ENCODE data around the gene USP6. TPM values are rescaled to one million over a fixed set of nuclear protein-coding genes. Genes with fewer than 3 reads are reported as not detected.

Gene USP6
- total and polyA plus RNA-seq, 7 experiments from 2014 or later: 0.05 to 0.19 (median 0.11) TPM; not detected in 2

DNA sequence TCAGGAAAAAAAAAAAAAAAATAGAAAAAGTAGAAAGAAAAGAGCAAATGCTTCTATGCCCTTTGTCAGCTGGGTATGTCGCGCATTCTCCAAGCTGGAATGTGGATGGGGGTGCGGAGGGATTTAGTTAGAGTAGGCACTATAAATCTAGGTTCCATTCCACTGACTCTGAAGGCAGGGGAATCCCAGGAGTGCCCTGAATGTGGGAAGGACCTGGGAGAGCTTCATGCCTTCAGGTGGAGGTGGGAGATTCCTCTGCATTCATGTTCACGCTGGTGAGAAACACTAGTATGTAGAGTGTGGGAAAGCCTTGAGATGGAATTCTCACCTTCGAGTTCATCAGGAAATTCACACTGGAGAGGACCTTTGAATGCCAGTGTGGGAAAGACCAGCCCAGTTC, 16.6 kb upstream of the USP6 start:
- H3K27me3 Mint-ChIP-seq: peaks cover 0 to 20% (median 0%) of the 10 kb centered on the region in 5 donors
- Histone ChIP-seq H3K36me3 (ENCODE audit: control insufficient read depth in 2 of 3, insufficient read depth in 3 of 3, low read length in 3 of 3) (no peaks in the 10 kb centered on the region), H3K9me3 (ENCODE audit: control insufficient read depth in 2 of 3, low read length in 3 of 3) (peaks cover 0 to 31% (median 7%) of the 10 kb centered on the region in 3 experiments), H3K4me3 (ENCODE audit: low read length) (no peak overlapping the region), H3K27me3 (ENCODE audit: control insufficient read depth in 2 of 2, insufficient read depth in 2 of 2, low read length in 2 of 2) (no peaks in the 10 kb centered on the region), H3K4me1 (ENCODE audit: control insufficient read depth in 2 of 2, insufficient read depth in 2 of 2, low read length in 2 of 2) (no peaks in the 10 kb centered on the region), H3K27ac (ENCODE audit: low read depth, low read length) (no peak overlapping the region)
- ChIA-PET CTCF (no interaction called here), POLR2A (no interaction called here)
- ATAC-seq: no peak
- peaks cover 6 to 16% (median 12%) of the 10 kb centered on the region in 7 donors for H3K4me1 Mint-ChIP-seq
- H3K4me3 Mint-ChIP-seq: peak overlapping the region in 1 of 10 donors; percentile 63
- intact Hi-C loops (cut with micrococcal nuclease): no loop called here
- DNase-seq: no peak
- H3K9me3 Mint-ChIP-seq: peaks cover 10 to 40% (median 29%) of the 10 kb centered on the region in 11 donors
- H3K36me3 Mint-ChIP-seq: peaks cover 2 to 24% (median 9%) of the 10 kb centered on the region in 5 donors
- H3K27ac Mint-ChIP-seq: no peak overlapping the region

DNA sequence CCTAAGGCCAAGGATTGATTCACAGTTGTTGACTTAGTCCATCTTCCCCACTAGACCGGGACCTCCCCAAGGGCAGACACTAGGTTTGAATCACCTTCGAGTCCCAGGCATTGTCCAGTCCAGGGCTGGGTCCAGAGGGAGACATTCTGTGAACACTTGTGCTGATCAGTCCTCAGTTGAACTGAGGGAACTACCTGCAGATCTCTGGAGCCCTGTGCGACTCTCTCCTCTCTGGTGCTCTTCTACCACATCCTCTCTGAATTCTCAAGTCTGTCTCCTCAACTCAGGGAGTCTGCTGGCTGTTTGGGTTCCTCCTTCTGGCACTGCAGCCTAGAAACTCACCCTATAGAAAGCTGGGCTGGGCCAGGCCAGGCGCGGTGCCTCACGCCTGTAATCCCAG, 15.0 kb upstream of the USP6 start:
- Histone ChIP-seq H3K4me3 (ENCODE audit: low read length) (no peak overlapping the region), H3K27me3 (ENCODE audit: control insufficient read depth in 2 of 2, insufficient read depth in 2 of 2, low read length in 2 of 2) (no peaks in the 10 kb centered on the region), H3K4me1 (ENCODE audit: control insufficient read depth in 2 of 2, insufficient read depth in 2 of 2, low read length in 2 of 2) (no peaks in the 10 kb centered on the region), H3K36me3 (ENCODE audit: control insufficient read depth in 2 of 3, insufficient read depth in 3 of 3, low read length in 3 of 3) (peaks cover 0 to 5% (median 0%) of the 10 kb centered on the region in 3 experiments), H3K9me3 (ENCODE audit: control insufficient read depth in 2 of 3, low read length in 3 of 3) (peaks cover 0 to 16% (median 7%) of the 10 kb centered on the region in 3 experiments), H3K27ac (ENCODE audit: low read depth, low read length) (no peak overlapping the region)
- no peak for ATAC-seq
- intact Hi-C loops (cut with micrococcal nuclease): no loop called here
- Mint-ChIP-seq H3K36me3 (peaks cover 3 to 23% (median 9%) of the 10 kb centered on the region in 5 donors), H3K27ac (no peak overlapping the region), H3K27me3 (peaks cover 0 to 16% (median 0%) of the 10 kb centered on the region in 5 donors), H3K4me3 (no peak overlapping the region), H3K9me3 (peaks cover 2 to 36% (median 16%) of the 10 kb centered on the region in 11 donors), H3K4me1 (peaks cover 6 to 15% (median 12%) of the 10 kb centered on the region in 7 donors)
- ChIA-PET CTCF (no interaction called here), POLR2A (no interaction called here)
- no peak for DNase-seq

DNA sequence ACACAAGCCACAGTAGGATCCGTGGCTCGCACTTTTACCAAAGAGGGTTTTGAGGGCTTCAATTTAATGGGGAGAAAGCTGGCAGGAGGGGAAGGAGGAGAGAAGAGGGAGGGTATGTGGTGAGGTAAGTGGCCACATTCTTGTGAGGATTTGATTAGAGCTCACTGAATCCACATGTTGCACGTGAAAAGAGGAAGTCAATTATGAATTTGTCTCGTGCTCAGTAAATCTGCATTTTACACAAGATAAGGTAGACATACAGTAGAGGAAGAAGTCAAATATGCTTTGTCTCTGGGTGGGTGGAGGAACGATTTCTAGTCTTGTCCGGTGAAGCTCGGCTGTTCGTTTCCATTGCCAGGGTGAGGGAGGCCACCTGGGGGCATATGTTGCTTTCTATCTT, 5.0 kb upstream of the USP6 start:
- Histone ChIP-seq H3K9me3 (ENCODE audit: control insufficient read depth in 2 of 3, low read length in 3 of 3) (no peaks in the 10 kb centered on the region), H3K27ac (ENCODE audit: low read depth, low read length) (peak overlapping the region; percentile 74), H3K4me3 (ENCODE audit: low read length) (peak overlapping the region; percentile 80), H3K4me1 (ENCODE audit: control insufficient read depth in 2 of 2, insufficient read depth in 2 of 2, low read length in 2 of 2) (peaks cover 9% of the 10 kb centered on the region in 2 donors), H3K27me3 (ENCODE audit: control insufficient read depth in 2 of 2, insufficient read depth in 2 of 2, low read length in 2 of 2) (peaks cover 0 to 3% of the 10 kb centered on the region in 2 donors), H3K36me3 (ENCODE audit: control insufficient read depth in 2 of 3, insufficient read depth in 3 of 3, low read length in 3 of 3) (peaks cover 0 to 34% (median 0%) of the 10 kb centered on the region in 3 experiments)
- intact Hi-C loops (cut with micrococcal nuclease): loop anchor here (1.0 to 5.0 kb wide), 8 partner anchors 14 to 379 kb away; partner anchors contain the start of genes ZNF594 (in 2 of the 2), CAMTA2 (in 1 of the 2), INCA1 (in 1 of the 2) and KIF1C (in 1 of the 2)
- Mint-ChIP-seq H3K4me1 (peaks cover 14 to 44% (median 36%) of the 10 kb centered on the region in 7 donors), H3K9me3 (peaks cover 0 to 31% (median 2%) of the 10 kb centered on the region in 11 donors), H3K36me3 (peaks cover 5 to 67% (median 27%) of the 10 kb centered on the region in 5 donors), H3K4me3 (peak overlapping the region; percentile 82 to 96 (median 92)), H3K27me3 (peaks cover 5 to 15% (median 10%) of the 10 kb centered on the region in 5 donors), H3K27ac (peak overlapping the region; percentile 59 to 96 (median 88))
- ATAC-seq (no peak), DNase-seq (no peak)
- ChIA-PET POLR2A (interaction anchor here (0.6 to 1.9 kb wide), 7 partner anchors 15 to 234 kb away, joined by 3 to 8 read pairs (median 5); partner anchors contain the start of genes ZFP3 and ZNF594), CTCF (interaction anchor here (1.2 kb wide), 1 partner anchor 80 kb away, joined by 5 read pairs; no protein-coding TSS in a partner anchor)

DNA sequence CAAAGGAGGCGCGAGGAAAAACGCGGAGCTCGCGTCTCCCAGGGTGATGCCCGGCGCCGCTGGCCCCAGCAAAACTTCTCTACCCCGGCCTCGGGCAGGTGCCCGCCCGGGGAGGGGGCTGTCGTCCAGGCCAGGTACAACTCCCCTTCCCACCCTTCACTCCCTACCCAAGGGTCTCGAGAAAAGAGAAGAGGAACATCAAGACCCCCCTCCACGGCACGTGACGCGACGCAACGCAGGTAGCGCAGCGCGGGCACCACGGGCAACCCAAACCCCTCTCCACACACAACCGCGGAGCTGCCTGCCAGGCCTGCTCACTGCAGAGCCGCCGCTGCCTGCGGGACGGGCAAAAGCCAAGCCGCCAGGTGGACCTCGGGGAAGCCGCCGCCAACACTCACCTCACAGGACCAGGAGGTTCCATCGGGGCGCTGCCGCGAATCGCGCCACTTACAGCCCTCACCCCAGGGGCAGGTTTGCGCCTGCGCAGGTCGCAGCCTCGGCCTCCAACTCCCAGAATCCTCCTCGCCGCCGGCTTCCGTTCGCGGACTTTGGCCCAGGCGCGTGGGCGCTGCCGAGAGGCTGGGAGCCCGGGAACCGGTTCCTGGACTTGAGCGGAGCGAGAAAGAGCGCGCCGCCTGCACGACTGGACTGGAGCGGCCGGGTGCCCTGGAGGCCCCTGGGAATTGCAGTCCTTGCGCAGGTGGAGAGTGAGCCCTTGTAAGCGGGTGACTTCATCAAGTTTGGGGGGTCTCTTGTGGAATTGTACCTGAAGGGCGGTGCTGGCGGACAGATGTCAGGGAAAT, 4.2 kb upstream of the USP6 start, which contains the start of gene ZNF232:
Gene ZNF232 (minus strand): TSS at position 477 of the 803 bp plus-strand sequence. CDS start 56 bp downstream, at position 421.
- Mint-ChIP-seq H3K9me3 (peaks cover 0 to 25% (median 0%) of the 10 kb centered on the region in 11 donors), H3K4me1 (peaks cover 14 to 48% (median 36%) of the 10 kb centered on the region in 7 donors), H3K27ac (peak within 1 kb of the TSS; percentile 59 to 96 (median 88)), H3K4me3 (peak within 1 kb of the TSS; percentile 82 to 96 (median 92)), H3K27me3 (peaks cover 12 to 19% (median 16%) of the 10 kb centered on the region in 5 donors), H3K36me3 (peaks cover 5 to 59% (median 21%) of the 10 kb centered on the region in 5 donors)
- ATAC-seq: peak; percentile 94
- H3K36me3 ChIP-seq (ENCODE audit: control insufficient read depth in 2 of 3, insufficient read depth in 3 of 3, low read length in 3 of 3): peaks cover 0 to 26% (median 0%) of the 10 kb centered on the region in 3 experiments
- CTCF ChIA-PET: no interaction called here
- POLR2A ChIA-PET: interaction anchor here (0.6 to 1.9 kb wide), 9 partner anchors 16 to 325 kb away, joined by 3 to 8 read pairs (median 4); partner anchors contain the start of genes ZFP3 and ZNF594
- peak within 1 kb of the TSS; percentile 80 for H3K4me3 ChIP-seq (ENCODE audit: low read length)
- intact Hi-C loops (cut with micrococcal nuclease): loop anchor here (1.0 to 5.0 kb wide), 8 partner anchors 14 to 379 kb away; partner anchors contain the start of genes ZNF594 (in 2 of the 2), CAMTA2 (in 1 of the 2), INCA1 (in 1 of the 2) and KIF1C (in 1 of the 2)
- peak within 1 kb of the TSS; percentile 74 for H3K27ac ChIP-seq (ENCODE audit: low read depth, low read length)
- H3K27me3 ChIP-seq (ENCODE audit: control insufficient read depth in 2 of 2, insufficient read depth in 2 of 2, low read length in 2 of 2): peaks cover 0 to 3% of the 10 kb centered on the region in 2 donors
- peak; percentile 83 to 95 (median 87) for DNase-seq
- peaks cover 9% of the 10 kb centered on the region in 2 donors for H3K4me1 ChIP-seq (ENCODE audit: control insufficient read depth in 2 of 2, insufficient read depth in 2 of 2, low read length in 2 of 2)
- no peaks in the 10 kb centered on the region for H3K9me3 ChIP-seq (ENCODE audit: control insufficient read depth in 2 of 3, low read length in 3 of 3)

DNA sequence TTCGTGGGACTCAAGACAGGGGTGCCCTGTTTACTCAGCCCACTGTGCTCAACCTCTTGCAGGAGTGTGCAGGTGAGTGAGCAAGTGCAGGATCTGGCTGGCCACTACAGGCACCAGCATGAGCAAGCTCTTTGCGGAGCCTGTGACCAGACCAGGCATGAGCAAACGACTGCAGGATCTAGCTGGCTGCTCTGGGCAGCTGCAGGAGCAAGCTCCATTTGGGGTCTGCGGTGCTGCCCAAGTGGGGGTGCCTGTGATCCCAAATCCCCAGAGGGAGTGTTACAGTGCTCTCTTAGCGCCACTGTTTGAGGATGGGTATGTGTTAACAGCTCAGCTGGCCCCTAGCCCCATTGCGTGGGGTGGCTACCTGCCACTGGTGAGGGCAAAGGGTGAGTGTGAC, 2.4 kb downstream of the USP6 start:
- Mint-ChIP-seq H3K27me3 (peaks cover 41 to 62% (median 55%) of the 10 kb centered on the region in 5 donors), H3K36me3 (peaks cover 0 to 18% (median 8%) of the 10 kb centered on the region in 5 donors), H3K9me3 (peaks cover 0 to 15% (median 2%) of the 10 kb centered on the region in 11 donors), H3K4me1 (peaks cover 0 to 10% (median 8%) of the 10 kb centered on the region in 7 donors), H3K4me3 (no peak overlapping the region), H3K27ac (peak overlapping the region in 2 of 9 donors; percentile 24 to 46)
- intact Hi-C loops (cut with micrococcal nuclease): no loop called here
- DNase-seq: no peak
- no peak for ATAC-seq
- Histone ChIP-seq H3K4me3 (ENCODE audit: low read length) (no peak overlapping the region), H3K27me3 (ENCODE audit: control insufficient read depth in 2 of 2, insufficient read depth in 2 of 2, low read length in 2 of 2) (peaks cover 0 to 3% of the 10 kb centered on the region in 2 donors), H3K36me3 (ENCODE audit: control insufficient read depth in 2 of 3, insufficient read depth in 3 of 3, low read length in 3 of 3) (no peaks in the 10 kb centered on the region), H3K27ac (ENCODE audit: low read depth, low read length) (no peak overlapping the region), H3K9me3 (ENCODE audit: control insufficient read depth in 2 of 3, low read length in 3 of 3) (no peaks in the 10 kb centered on the region), H3K4me1 (ENCODE audit: control insufficient read depth in 2 of 2, insufficient read depth in 2 of 2, low read length in 2 of 2) (no peaks in the 10 kb centered on the region)
- POLR2A ChIA-PET: no interaction called here
- CTCF ChIA-PET: no interaction called here

DNA sequence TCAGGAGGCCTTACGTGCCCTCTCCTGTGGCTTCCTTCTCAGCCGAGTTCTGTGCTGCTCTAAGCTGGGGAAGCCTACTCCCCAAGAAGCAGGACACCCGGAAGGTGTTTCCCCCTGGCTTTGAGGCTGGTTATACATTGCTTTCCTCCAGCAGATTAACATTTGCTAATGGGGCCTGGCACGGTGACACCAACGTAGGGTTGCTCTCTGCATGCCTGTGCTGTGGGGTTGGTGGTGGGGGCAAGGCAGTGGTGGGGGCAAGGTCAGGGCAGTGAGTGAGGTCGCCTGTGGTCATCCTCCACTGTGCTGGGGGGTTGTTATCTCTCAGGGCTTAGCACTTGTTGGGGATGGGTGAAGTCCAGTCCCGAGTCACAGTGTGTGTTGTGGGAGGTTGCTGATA, 4.2 kb downstream of the USP6 start:
- Histone ChIP-seq H3K36me3 (ENCODE audit: control insufficient read depth in 2 of 3, insufficient read depth in 3 of 3, low read length in 3 of 3) (no peaks in the 10 kb centered on the region), H3K9me3 (ENCODE audit: control insufficient read depth in 2 of 3, low read length in 3 of 3) (no peaks in the 10 kb centered on the region), H3K4me3 (ENCODE audit: low read length) (no peak overlapping the region), H3K4me1 (ENCODE audit: control insufficient read depth in 2 of 2, insufficient read depth in 2 of 2, low read length in 2 of 2) (no peaks in the 10 kb centered on the region), H3K27ac (ENCODE audit: low read depth, low read length) (no peak overlapping the region), H3K27me3 (ENCODE audit: control insufficient read depth in 2 of 2, insufficient read depth in 2 of 2, low read length in 2 of 2) (peaks cover 0 to 3% of the 10 kb centered on the region in 2 donors)
- peaks cover 48 to 68% (median 56%) of the 10 kb centered on the region in 5 donors for H3K27me3 Mint-ChIP-seq
- ChIA-PET CTCF (no interaction called here), POLR2A (no interaction called here)
- peaks cover 0 to 15% (median 2%) of the 10 kb centered on the region in 11 donors for H3K9me3 Mint-ChIP-seq
- H3K4me1 Mint-ChIP-seq: peaks cover 0 to 11% (median 8%) of the 10 kb centered on the region in 7 donors
- no peak overlapping the region for H3K27ac Mint-ChIP-seq
- ATAC-seq (no peak), DNase-seq (no peak)
- peaks cover 0 to 8% (median 2%) of the 10 kb centered on the region in 5 donors for H3K36me3 Mint-ChIP-seq
- intact Hi-C loops (cut with micrococcal nuclease): no loop called here
- peak overlapping the region in 2 of 10 donors; percentile 20 for H3K4me3 Mint-ChIP-seq
